ENCODE data around the gene SLF2. TPM values are rescaled to one million over a fixed set of nuclear protein-coding genes. Genes with fewer than 3 reads are reported as not detected.
A peak's percentile ranks its signal among the peaks of the same experiment; 100 is the strongest.

Gene SLF2
- total RNA-seq, 1 donor from 2014 or later = 22.0 TPM

DNA sequence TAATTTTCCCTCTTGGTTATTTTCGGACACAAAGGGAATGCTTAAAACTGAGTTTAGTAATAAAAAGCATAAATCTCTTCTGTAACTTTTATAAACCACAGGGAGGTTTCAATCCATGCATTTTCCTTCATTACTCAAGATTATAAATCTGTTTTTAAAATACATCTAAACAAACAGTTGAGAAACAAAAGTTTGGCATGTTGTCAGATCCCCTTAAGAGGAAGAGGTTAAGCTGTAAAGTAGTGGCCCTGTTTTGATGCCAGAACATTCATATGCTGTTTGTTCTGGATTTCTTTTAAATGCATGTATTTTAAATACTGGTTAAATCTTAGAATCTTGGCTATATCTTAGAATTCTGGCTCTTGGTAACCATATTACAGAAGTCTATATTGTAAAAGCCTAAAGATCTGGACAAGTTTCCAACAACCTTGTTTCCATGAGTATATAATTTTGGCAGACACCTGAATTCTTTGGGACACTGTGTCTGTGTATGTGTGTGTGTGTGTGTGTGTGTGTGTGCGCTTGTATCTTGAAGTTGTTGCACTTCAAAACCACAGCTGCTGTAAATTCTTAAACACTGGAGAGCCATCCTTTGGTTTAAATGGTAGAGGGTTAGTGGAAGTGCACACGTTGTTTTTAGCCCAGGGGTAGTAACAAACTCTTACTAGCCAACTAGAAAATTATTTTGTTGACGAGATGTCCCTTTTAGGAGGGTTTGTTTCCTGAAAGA is 49.8 kb downstream of the SLF2 start:
- DNase-seq (ENCODE audit: low read depth) = no peak
- H3K4me3 ChIP-seq (ENCODE audit: low read depth, low read length) = no peak overlapping the region
- TF ChIP-seq, protein P1, sequence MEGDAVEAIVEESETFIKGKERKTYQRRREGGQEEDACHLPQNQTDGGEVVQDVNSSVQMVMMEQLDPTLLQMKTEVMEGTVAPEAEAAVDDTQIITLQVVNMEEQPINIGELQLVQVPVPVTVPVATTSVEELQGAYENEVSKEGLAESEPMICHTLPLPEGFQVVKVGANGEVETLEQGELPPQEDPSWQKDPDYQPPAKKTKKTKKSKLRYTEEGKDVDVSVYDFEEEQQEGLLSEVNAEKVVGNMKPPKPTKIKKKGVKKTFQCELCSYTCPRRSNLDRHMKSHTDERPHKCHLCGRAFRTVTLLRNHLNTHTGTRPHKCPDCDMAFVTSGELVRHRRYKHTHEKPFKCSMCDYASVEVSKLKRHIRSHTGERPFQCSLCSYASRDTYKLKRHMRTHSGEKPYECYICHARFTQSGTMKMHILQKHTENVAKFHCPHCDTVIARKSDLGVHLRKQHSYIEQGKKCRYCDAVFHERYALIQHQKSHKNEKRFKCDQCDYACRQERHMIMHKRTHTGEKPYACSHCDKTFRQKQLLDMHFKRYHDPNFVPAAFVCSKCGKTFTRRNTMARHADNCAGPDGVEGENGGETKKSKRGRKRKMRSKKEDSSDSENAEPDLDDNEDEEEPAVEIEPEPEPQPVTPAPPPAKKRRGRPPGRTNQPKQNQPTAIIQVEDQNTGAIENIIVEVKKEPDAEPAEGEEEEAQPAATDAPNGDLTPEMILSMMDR (conservative IDR thresholded peaks at IDR 0.05; ENCODE audit: low read depth, low read length) = no peak

DNA sequence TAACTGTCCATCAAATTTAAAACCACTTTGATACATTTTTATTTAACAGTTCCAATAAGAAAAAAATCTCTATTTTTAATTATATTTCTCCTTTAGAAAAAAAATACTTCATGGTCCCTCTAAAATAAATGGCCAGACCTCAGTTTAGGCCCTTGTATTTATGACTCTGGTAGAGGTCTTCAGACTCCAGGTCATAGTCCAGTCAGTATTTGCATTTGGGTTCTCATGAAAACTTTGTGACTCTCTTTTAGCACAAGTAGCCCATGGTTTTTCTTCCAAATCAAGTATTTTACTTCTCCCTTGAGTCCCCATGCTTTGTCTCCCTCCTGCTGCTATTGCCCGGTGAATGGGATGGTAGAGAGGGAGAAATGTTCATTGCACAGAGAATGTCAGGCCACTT is 51.1 kb downstream of the SLF2 start:
- TF ChIP-seq, protein P1 (conservative IDR thresholded peaks at IDR 0.05; ENCODE audit: low read depth, low read length) = no peak
- no peak for DNase-seq (ENCODE audit: low read depth)
- no peak overlapping the region for H3K4me3 ChIP-seq (ENCODE audit: low read depth, low read length)

DNA sequence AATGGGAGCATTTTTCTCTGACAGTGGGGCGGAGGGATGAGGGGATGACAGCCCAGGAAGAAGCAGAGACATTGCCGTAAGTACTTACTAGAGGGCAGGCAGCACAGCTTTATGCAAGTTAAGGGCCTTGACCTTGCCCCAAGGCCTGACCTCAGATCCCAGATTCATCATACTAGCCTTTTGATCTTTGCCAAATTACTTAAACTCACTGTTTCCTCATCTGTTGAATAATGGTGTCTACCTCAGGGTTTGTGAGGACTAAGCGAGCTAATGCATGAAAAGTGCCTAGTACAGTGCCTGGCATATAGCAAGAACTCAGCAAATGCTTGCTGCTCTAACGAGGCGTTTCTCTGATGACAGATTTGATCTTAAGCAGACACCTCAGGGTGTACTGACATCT is 53.1 kb downstream of the SLF2 start:
- no peak overlapping the region for H3K4me3 ChIP-seq (ENCODE audit: low read depth, low read length)
- no peak for DNase-seq (ENCODE audit: low read depth)
- TF ChIP-seq, protein P1 (conservative IDR thresholded peaks at IDR 0.05; ENCODE audit: low read depth, low read length) = no peak

DNA sequence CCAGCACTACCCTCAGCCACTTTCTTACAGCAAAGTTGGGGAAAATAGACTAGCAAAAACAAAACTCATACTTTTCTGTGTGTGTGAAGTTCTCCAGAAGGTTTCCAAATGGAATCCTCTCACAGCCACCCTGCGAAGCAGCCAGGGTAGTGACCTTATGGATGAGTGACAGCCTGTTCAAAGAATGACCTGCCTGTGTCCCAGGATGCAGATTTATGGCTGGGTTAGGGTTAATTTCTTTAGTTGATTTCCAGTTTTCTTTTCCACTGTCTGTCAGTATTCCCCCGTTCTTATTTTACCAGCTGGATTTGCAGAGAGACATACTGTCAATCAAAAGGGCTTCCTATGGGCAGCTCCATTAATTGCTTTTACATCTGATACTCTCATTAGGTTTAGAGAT is 54.1 kb downstream of the SLF2 start:
- no peak for DNase-seq (ENCODE audit: low read depth)
- H3K4me3 ChIP-seq (ENCODE audit: low read depth, low read length) = no peak overlapping the region
- TF ChIP-seq, protein P1 (conservative IDR thresholded peaks at IDR 0.05; ENCODE audit: low read depth, low read length) = no peak

DNA sequence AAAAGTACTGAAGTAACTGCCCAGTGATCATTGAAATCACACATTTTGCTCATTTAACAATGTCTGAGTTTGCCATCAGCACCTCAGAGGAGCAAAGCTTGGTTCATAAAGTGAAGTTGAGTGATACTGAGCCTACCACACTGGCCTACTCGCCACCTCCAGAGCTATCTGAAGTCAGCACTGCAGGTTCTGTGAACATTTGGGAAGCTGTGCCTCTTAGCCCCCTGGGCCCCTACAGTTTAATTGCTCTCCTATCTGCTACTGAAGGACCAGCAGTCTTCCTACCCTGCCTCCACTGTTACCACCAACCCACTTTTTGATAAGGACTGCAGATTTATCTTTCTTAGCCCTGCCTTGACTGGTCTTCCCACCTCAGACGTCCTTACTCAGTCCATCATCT is 54.6 kb downstream of the SLF2 start:
- TF ChIP-seq, protein P1 (conservative IDR thresholded peaks at IDR 0.05; ENCODE audit: low read depth, low read length) = no peak
- DNase-seq (ENCODE audit: low read depth) = no peak
- no peak overlapping the region for H3K4me3 ChIP-seq (ENCODE audit: low read depth, low read length)

DNA sequence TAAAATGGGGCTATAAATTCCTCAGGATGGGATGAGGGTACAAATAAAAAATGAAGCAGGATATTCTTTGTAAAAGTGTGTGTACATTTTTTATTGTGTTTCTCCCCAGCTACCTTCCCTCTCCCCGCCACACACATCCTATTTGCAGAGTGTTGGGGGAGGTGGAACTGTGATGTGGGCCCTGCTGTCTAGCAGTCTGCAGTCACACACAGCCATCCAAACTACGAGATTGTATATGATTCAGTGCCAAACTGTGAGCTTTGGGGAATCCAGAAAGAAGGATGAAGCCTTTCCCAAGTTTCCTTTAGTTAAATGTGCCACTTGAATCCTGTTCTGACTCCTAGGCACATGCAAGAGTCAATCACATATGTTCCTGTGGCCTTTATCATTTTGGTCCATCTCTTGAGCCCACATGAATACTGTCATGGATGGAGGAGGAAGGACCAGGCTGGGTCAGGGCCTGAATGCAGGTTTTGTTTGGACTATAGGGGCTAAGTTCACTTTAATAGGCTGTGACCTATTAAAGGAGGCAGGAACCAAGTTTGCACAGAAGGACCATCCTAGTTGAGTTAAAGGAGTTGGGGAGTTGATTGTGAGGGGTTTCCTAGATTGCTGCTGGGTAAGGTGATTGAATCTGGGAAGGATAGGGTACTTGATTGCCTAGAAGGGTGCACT is 55.4 kb downstream of the SLF2 start:
- no peak for DNase-seq (ENCODE audit: low read depth)
- TF ChIP-seq, protein P1 (conservative IDR thresholded peaks at IDR 0.05; ENCODE audit: low read depth, low read length) = no peak

DNA sequence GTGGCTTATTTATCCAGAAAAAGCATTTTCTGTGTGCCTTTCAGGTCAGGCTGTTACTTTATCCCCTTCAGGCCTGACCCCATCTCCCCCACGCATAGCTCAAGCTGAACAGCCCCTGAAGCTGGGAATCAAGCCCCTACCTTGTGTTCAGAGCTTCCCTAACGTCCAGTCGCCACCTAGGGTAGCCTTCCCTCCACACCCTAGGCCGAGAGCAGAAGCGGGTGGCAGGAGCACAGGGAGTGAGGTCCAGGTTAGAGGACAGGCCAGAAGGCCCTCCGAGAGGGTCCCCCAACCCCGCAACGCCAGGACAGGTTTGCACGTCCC is 56.1 kb downstream of the SLF2 start:
- TF ChIP-seq, protein P1 (conservative IDR thresholded peaks at IDR 0.05; ENCODE audit: low read depth, low read length) = no peak
- peak overlapping the region; percentile 75 for H3K4me3 ChIP-seq (ENCODE audit: low read depth, low read length)
- DNase-seq (ENCODE audit: low read depth) = no peak

More for the DNA sequence above, 55.4 kb downstream of the SLF2 start:
- H3K4me3 ChIP-seq (ENCODE audit: low read depth, low read length) = peak overlapping the region; percentile 75

Measured in epithelial cell of proximal tubule (primary cell).